ENCODE data around the gene ZNF548. TPM values are rescaled to one million over a fixed set of nuclear protein-coding genes. Genes with fewer than 3 reads are reported as not detected.
"Not testable (repeated sequence)": the region's sequence is repeated elsewhere in the genome, so short reads cannot be mapped to it uniquely, and the experiment has no call there.

Gene ZNF548
- polyA plus RNA-seq, 6 donors from 2014 or later = 17.4 to 28.4 (median 23.3) TPM

- peaks cover 24 to 35% (median 24%) of the 10 kb centered on the region in 3 donors for H3K4me1 Mint-ChIP-seq
- H3K27me3 Mint-ChIP-seq = no peaks in the 10 kb centered on the region
- ATAC-seq (ENCODE audit: low read depth in 2 of 2) = no peak
- H3K9me3 Mint-ChIP-seq = peaks cover 0 to 10% (median 3%) of the 10 kb centered on the region in 7 donors
- no peak overlapping the region for H3K27ac Mint-ChIP-seq
- DNase-seq = no peak
- peak overlapping the region in 2 of 8 donors; percentile 47 to 58 for H3K4me3 Mint-ChIP-seq
- H3K36me3 Mint-ChIP-seq = peaks cover 14 to 46% of the 10 kb centered on the region in 2 donors
These were observed 22.9 kb upstream of the ZNF548 start for GRCh38 chr19:57366776-57367175.

GRCh38 chr19:57374179-57374578 lies 15.5 kb upstream of the ZNF548 start:
- Mint-ChIP-seq H3K27ac (no peak overlapping the region), H3K9me3 (peaks cover 13 to 49% (median 37%) of the 10 kb centered on the region in 7 donors), H3K4me1 (peaks cover 0 to 12% (median 4%) of the 10 kb centered on the region in 3 donors), H3K4me3 (no peak overlapping the region), H3K27me3 (no peaks in the 10 kb centered on the region), H3K36me3 (peaks cover 54 to 84% of the 10 kb centered on the region in 2 donors)
- DNase-seq = no peak
- ATAC-seq (ENCODE audit: low read depth in 2 of 2) = no peak

GRCh38 chr19:57374647-57375046 lies 15.0 kb upstream of the ZNF548 start:
- DNase-seq; H3K27ac Mint-ChIP-seq; H3K4me3 Mint-ChIP-seq; H3K27me3 Mint-ChIP-seq; H3K4me1 Mint-ChIP-seq; ATAC-seq (ENCODE audit: low read depth in 2 of 2): not testable (repeated sequence)
- H3K9me3 Mint-ChIP-seq = peaks cover 18 to 54% (median 42%) of the 10 kb centered on the region in 7 donors
- peaks cover 58 to 84% of the 10 kb centered on the region in 2 donors for H3K36me3 Mint-ChIP-seq

GRCh38 chr19:57376151-57376550 lies 13.5 kb upstream of the ZNF548 start:
- no peak for ATAC-seq (ENCODE audit: low read depth in 2 of 2)
- Mint-ChIP-seq H3K36me3 (peaks cover 58 to 72% of the 10 kb centered on the region in 2 donors), H3K27ac (no peak overlapping the region), H3K27me3 (no peaks in the 10 kb centered on the region), H3K4me3 (peak overlapping the region in 1 of 8 donors; percentile 37), H3K9me3 (peaks cover 19 to 63% (median 47%) of the 10 kb centered on the region in 7 donors), H3K4me1 (no peaks in the 10 kb centered on the region)
- DNase-seq = no peak

GRCh38 chr19:57377498-57378146 lies 12.0 kb upstream of the ZNF548 start:
- Mint-ChIP-seq H3K4me3 (no peak overlapping the region), H3K9me3 (peaks cover 19 to 66% (median 47%) of the 10 kb centered on the region in 7 donors), H3K27ac (no peak overlapping the region), H3K4me1 (no peaks in the 10 kb centered on the region), H3K27me3 (no peaks in the 10 kb centered on the region), H3K36me3 (peaks cover 45 to 57% of the 10 kb centered on the region in 2 donors)
- no peak for DNase-seq
- no peak for ATAC-seq (ENCODE audit: low read depth in 2 of 2)

- Mint-ChIP-seq H3K27ac (no peak overlapping the region), H3K27me3 (no peaks in the 10 kb centered on the region), H3K4me3 (no peak overlapping the region), H3K4me1 (no peaks in the 10 kb centered on the region), H3K36me3 (peaks cover 32 to 35% of the 10 kb centered on the region in 2 donors), H3K9me3 (peaks cover 18 to 50% (median 37%) of the 10 kb centered on the region in 7 donors)
- ATAC-seq (ENCODE audit: low read depth in 2 of 2) = no peak
- DNase-seq = no peak
These were observed 8.7 kb upstream of the ZNF548 start for GRCh38 chr19:57380923-57381322.

GRCh38 chr19:57382806-57383488 lies 6.7 kb upstream of the ZNF548 start:
- no peak overlapping the region for H3K4me3 Mint-ChIP-seq
- peaks cover 10 to 30% (median 22%) of the 10 kb centered on the region in 7 donors for H3K9me3 Mint-ChIP-seq

GRCh38 chr19:57389194-57389729 lies 392 bp upstream of the ZNF548 start:
- Mint-ChIP-seq H3K9me3 (peaks cover 0 to 2% (median 0%) of the 10 kb centered on the region in 7 donors), H3K4me1 (peaks cover 24 to 46% (median 25%) of the 10 kb centered on the region in 3 donors), H3K27ac (peak overlapping the region; percentile 97 to 99 (median 98)), H3K27me3 (no peaks in the 10 kb centered on the region), H3K4me3 (peak overlapping the region; percentile 88 to 98 (median 95)), H3K36me3 (peaks cover 7 to 13% of the 10 kb centered on the region in 2 donors)
- no peak for ATAC-seq (ENCODE audit: low read depth in 2 of 2)
- no peak for DNase-seq

More at GRCh38 chr19:57382806-57383488, 6.7 kb upstream of the ZNF548 start:
- peaks cover 19 to 20% of the 10 kb centered on the region in 2 donors for H3K36me3 Mint-ChIP-seq
- no peaks in the 10 kb centered on the region for H3K27me3 Mint-ChIP-seq
- ATAC-seq (ENCODE audit: low read depth in 2 of 2) (no peak), DNase-seq (no peak)
- no peaks in the 10 kb centered on the region for H3K4me1 Mint-ChIP-seq
- H3K27ac Mint-ChIP-seq = no peak overlapping the region

- Mint-ChIP-seq H3K4me3 (no peak overlapping the region), H3K9me3 (peaks cover 0 to 12% (median 6%) of the 10 kb centered on the region in 7 donors), H3K36me3 (peaks cover 48 to 58% of the 10 kb centered on the region in 2 donors), H3K27ac (peak overlapping the region in 2 of 6 donors; percentile 31 to 76), H3K27me3 (no peaks in the 10 kb centered on the region), H3K4me1 (peaks cover 18 to 39% (median 30%) of the 10 kb centered on the region in 3 donors)
- ATAC-seq (ENCODE audit: low read depth in 2 of 2) = no peak
- no peak for DNase-seq
These were observed 6.1 kb downstream of the ZNF548 start for GRCh38 chr19:57395710-57396109.

GRCh38 chr19:57398868-57399267 lies 9.2 kb downstream of the ZNF548 start:
- no peak for ATAC-seq (ENCODE audit: low read depth in 2 of 2)
- Mint-ChIP-seq H3K27me3 (no peaks in the 10 kb centered on the region), H3K4me3 (no peak overlapping the region), H3K4me1 (peaks cover 13 to 21% (median 16%) of the 10 kb centered on the region in 3 donors), H3K27ac (no peak overlapping the region), H3K9me3 (peaks cover 0 to 12% (median 6%) of the 10 kb centered on the region in 7 donors), H3K36me3 (peaks cover 50 to 58% of the 10 kb centered on the region in 2 donors)
- no peak for DNase-seq

- peaks cover 6 to 8% (median 8%) of the 10 kb centered on the region in 3 donors for H3K4me1 Mint-ChIP-seq
- no peak overlapping the region for H3K4me3 Mint-ChIP-seq
- H3K27ac Mint-ChIP-seq = no peak overlapping the region
- ATAC-seq (ENCODE audit: low read depth in 2 of 2) (no peak), DNase-seq (no peak)
- peaks cover 0 to 2% (median 0%) of the 10 kb centered on the region in 7 donors for H3K9me3 Mint-ChIP-seq
- H3K27me3 Mint-ChIP-seq = no peaks in the 10 kb centered on the region
- peaks cover 7 to 11% of the 10 kb centered on the region in 2 donors for H3K36me3 Mint-ChIP-seq
These were observed 14.3 kb downstream of the ZNF548 start for GRCh38 chr19:57403737-57404563.

GRCh38 chr19:57406516-57407123 lies 17.0 kb downstream of the ZNF548 start:
- DNase-seq (peak; percentile 58), ATAC-seq (ENCODE audit: low read depth in 2 of 2) (peak; percentile 59 to 63)
- Mint-ChIP-seq H3K4me1 (peaks cover 16 to 20% (median 18%) of the 10 kb centered on the region in 3 donors), H3K27ac (peak overlapping the region in 4 of 6 donors; percentile 30 to 80 (median 58)), H3K27me3 (no peaks in the 10 kb centered on the region), H3K36me3 (peaks cover 0 to 6% of the 10 kb centered on the region in 2 donors), H3K4me3 (peak overlapping the region in 2 of 8 donors; percentile 16 to 38), H3K9me3 (no peaks in the 10 kb centered on the region)

Measured in naive B cell (primary cell).